NCI-H128 (cell line): ENCODE results near the gene POLR3A.

Source experiments
- DNase-seq: peaks from one replicate; lab custom pipeline; 2025; ENCODE audit not compliant: unreplicated experiment; lab: John Stamatoyannopoulos, UW

Gene POLR3A

GRCh38 chr10:77983384-77984341 is 45.7 kb downstream of the POLR3A start:
- no peak for DNase-seq

- DNase-seq: no peak
Observed at GRCh38 chr10:77981281-77981680, 48.0 kb downstream of the POLR3A start.

GRCh38 chr10:77979221-77979620 is 50.1 kb downstream of the POLR3A start:
- no peak for DNase-seq

GRCh38 chr10:77978360-77978759 is 51.0 kb downstream of the POLR3A start:
- no peak for DNase-seq

- DNase-seq: no peak
Observed at GRCh38 chr10:77977934-77978333, 51.4 kb downstream of the POLR3A start.

- DNase-seq: no peak
Observed at GRCh38 chr10:77977016-77977415, 52.3 kb downstream of the POLR3A start.

- DNase-seq: no peak
Observed at GRCh38 chr10:77975086-77975666, 54.1 kb downstream of the POLR3A start.

GRCh38 chr10:77974396-77975074 is 54.8 kb downstream of the POLR3A start:
- no peak for DNase-seq

GRCh38 chr10:77973276-77973675 is 56.0 kb downstream of the POLR3A start:
- no peak for DNase-seq

- DNase-seq: no peak
Observed at GRCh38 chr10:77972148-77972547, 57.2 kb downstream of the POLR3A start.

GRCh38 chr10:77971804-77972144 is 57.5 kb downstream of the POLR3A start:
- no peak for DNase-seq

- DNase-seq: no peak
Observed at GRCh38 chr10:77970869-77971803, 58.2 kb downstream of the POLR3A start.

GRCh38 chr10:77969114-77969513 is 60.2 kb downstream of the POLR3A start:
- no peak for DNase-seq

GRCh38 chr10:77967611-77968022 is 61.7 kb downstream of the POLR3A start:
- no peak for DNase-seq

- DNase-seq: no peak
Observed at GRCh38 chr10:77965294-77965693, 64.0 kb downstream of the POLR3A start.

GRCh38 chr10:77964811-77965210 is 64.5 kb downstream of the POLR3A start:
- no peak for DNase-seq

- no peak for DNase-seq
Observed at GRCh38 chr10:77963901-77964300, 65.4 kb downstream of the POLR3A start.

GRCh38 chr10:77962350-77963146 is 66.8 kb downstream of the POLR3A start:
- DNase-seq: no peak

- no peak for DNase-seq
Observed at GRCh38 chr10:77961668-77962067, 67.6 kb downstream of the POLR3A start.

GRCh38 chr10:77960829-77961329 is 68.4 kb downstream of the POLR3A start:
- no peak for DNase-seq
